Measurements from ENCODE around the gene DNAH2. TPM values are rescaled to one million over a fixed set of nuclear protein-coding genes. Genes with fewer than 3 reads are reported as not detected.
A peak's percentile ranks its signal among the peaks of the same experiment; 100 is the strongest.

DNAH2 gene
- total and polyA plus RNA-seq, 9 of the 15 experiments (the other 6 are each of a cell fraction or from before 2014, with no cell fraction given), result 0.03 TPM; not detected in 8

DNA sequence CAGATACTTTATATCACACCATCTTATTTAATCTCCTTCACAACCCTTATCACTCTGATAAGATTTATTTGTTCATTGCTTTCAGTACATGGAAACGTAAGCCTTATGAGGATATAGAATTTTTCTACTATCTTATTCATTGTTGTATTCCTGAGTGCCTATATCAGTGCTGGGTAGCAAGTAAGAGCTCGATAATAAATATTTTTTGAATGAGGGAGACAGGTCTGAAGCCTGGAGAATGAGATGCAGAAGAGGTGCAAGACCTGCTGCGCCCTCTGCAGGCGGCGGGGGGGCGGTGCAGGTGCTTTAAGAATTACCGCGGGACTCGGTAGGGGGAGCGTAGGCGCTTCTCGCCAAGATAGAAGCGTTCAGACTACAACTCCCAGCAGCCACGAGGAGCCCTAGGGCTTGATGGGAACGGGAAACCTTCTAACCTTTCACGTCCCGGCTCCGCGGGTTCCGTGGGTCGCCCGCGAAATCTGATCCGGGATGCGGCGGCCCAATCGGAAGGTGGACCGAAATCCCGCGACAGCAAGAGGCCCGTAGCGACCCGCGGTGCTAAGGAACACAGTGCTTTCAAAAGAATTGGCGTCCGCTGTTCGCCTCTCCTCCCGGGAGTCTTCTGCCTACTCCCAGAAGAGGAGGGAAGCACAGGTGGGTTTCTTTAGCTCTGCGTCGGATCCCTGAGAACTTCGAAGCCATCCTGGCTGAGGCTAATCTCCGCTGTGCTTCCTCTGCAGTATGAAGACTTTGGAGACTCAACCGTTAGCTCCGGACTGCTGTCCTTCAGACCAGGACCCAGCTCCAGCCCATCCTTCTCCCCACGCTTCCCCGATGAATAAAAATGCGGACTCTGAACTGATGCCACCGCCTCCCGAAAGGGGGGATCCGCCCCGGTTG lies 29.4 kb upstream of the DNAH2 start, which contains the start of gene WRAP53 (continued):
- TF ChIP-seq, protein P1, sequence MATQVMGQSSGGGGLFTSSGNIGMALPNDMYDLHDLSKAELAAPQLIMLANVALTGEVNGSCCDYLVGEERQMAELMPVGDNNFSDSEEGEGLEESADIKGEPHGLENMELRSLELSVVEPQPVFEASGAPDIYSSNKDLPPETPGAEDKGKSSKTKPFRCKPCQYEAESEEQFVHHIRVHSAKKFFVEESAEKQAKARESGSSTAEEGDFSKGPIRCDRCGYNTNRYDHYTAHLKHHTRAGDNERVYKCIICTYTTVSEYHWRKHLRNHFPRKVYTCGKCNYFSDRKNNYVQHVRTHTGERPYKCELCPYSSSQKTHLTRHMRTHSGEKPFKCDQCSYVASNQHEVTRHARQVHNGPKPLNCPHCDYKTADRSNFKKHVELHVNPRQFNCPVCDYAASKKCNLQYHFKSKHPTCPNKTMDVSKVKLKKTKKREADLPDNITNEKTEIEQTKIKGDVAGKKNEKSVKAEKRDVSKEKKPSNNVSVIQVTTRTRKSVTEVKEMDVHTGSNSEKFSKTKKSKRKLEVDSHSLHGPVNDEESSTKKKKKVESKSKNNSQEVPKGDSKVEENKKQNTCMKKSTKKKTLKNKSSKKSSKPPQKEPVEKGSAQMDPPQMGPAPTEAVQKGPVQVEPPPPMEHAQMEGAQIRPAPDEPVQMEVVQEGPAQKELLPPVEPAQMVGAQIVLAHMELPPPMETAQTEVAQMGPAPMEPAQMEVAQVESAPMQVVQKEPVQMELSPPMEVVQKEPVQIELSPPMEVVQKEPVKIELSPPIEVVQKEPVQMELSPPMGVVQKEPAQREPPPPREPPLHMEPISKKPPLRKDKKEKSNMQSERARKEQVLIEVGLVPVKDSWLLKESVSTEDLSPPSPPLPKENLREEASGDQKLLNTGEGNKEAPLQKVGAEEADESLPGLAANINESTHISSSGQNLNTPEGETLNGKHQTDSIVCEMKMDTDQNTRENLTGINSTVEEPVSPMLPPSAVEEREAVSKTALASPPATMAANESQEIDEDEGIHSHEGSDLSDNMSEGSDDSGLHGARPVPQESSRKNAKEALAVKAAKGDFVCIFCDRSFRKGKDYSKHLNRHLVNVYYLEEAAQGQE (IDR thresholded peaks at IDR 0.05; ENCODE audit: borderline replicate concordance), result peak; percentile 75
- TF ChIP-seq, protein P1 (CRISPR knock-in tag; IDR thresholded peaks at IDR 0.05; ENCODE audit: low read depth), result no peak
- TF ChIP-seq SOX6 (IDR thresholded peaks at IDR 0.05) (peak; percentile 46; the same call in 1 of the 2 replicates), CEBPG (CRISPR knock-in tag; IDR thresholded peaks at IDR 0.05) (no peak), CEBPG (tag; conservative IDR thresholded peaks at IDR 0.05 in 1 of 2, IDR thresholded peaks at IDR 0.05 in 1 of 2) (no peak), EHMT2 (IDR thresholded peaks at IDR 0.05) (no peak), CBX1 (IDR thresholded peaks at IDR 0.05; ENCODE audit: low read depth) (0 out of 2 replicates have a peak, but pooled peaks have one; percentile 28), ARNT (IDR thresholded peaks at IDR 0.05) (no peak), CBX8 (IDR thresholded peaks at IDR 0.05; ENCODE audit: borderline replicate concordance, extremely low read depth, low read depth, low read length, poor library complexity, severe bottlenecking) (no peak), ZNF695 (CRISPR knock-in tag; IDR thresholded peaks at IDR 0.05) (no peak), TAF9B (IDR thresholded peaks at IDR 0.05; ENCODE audit: partially characterized antibody) (no peak), NFATC3 (IDR thresholded peaks at IDR 0.05) (0 out of 2 replicates have a peak, but pooled peaks have one; percentile 51), ARID2 (IDR thresholded peaks at IDR 0.05) (no peak), NR2C1 (IDR thresholded peaks at IDR 0.05) (peak; percentile 92), NR2C1 (tag; IDR thresholded peaks at IDR 0.05) (peak; percentile 96)
- TF ChIP-seq, protein P2, sequence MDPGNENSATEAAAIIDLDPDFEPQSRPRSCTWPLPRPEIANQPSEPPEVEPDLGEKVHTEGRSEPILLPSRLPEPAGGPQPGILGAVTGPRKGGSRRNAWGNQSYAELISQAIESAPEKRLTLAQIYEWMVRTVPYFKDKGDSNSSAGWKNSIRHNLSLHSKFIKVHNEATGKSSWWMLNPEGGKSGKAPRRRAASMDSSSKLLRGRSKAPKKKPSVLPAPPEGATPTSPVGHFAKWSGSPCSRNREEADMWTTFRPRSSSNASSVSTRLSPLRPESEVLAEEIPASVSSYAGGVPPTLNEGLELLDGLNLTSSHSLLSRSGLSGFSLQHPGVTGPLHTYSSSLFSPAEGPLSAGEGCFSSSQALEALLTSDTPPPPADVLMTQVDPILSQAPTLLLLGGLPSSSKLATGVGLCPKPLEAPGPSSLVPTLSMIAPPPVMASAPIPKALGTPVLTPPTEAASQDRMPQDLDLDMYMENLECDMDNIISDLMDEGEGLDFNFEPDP (CRISPR knock-in tag; IDR thresholded peaks at IDR 0.05), result no peak
- TF ChIP-seq, protein P3, sequence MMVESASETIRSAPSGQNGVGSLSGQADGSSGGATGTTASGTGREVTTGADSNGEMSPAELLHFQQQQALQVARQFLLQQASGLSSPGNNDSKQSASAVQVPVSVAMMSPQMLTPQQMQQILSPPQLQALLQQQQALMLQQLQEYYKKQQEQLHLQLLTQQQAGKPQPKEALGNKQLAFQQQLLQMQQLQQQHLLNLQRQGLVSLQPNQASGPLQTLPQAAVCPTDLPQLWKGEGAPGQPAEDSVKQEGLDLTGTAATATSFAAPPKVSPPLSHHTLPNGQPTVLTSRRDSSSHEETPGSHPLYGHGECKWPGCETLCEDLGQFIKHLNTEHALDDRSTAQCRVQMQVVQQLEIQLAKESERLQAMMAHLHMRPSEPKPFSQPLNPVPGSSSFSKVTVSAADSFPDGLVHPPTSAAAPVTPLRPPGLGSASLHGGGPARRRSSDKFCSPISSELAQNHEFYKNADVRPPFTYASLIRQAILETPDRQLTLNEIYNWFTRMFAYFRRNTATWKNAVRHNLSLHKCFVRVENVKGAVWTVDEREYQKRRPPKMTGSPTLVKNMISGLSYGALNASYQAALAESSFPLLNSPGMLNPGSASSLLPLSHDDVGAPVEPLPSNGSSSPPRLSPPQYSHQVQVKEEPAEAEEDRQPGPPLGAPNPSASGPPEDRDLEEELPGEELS (CRISPR knock-in tag; IDR thresholded peaks at IDR 0.05; ENCODE audit: borderline replicate concordance), result no peak

Data from K562 (cell line).